Measurements from ENCODE around the gene NKAIN1. TPM values are rescaled to one million over a fixed set of nuclear protein-coding genes. Genes with fewer than 3 reads are reported as not detected.

The NKAIN1 gene
- total and polyA plus RNA-seq, 2 experiments from 2014 or later, result 14.7 to 56.7 TPM

GRCh38 chr1:31243501-31244286 lies 4.0 kb upstream of the NKAIN1 start:
- peaks cover 4% of the 10 kb centered on the region; the same call in 1 of the 2 replicates for H3F3A ChIP-seq (replicated peaks; ENCODE audit: low read depth)
- TF ChIP-seq, protein P1, sequence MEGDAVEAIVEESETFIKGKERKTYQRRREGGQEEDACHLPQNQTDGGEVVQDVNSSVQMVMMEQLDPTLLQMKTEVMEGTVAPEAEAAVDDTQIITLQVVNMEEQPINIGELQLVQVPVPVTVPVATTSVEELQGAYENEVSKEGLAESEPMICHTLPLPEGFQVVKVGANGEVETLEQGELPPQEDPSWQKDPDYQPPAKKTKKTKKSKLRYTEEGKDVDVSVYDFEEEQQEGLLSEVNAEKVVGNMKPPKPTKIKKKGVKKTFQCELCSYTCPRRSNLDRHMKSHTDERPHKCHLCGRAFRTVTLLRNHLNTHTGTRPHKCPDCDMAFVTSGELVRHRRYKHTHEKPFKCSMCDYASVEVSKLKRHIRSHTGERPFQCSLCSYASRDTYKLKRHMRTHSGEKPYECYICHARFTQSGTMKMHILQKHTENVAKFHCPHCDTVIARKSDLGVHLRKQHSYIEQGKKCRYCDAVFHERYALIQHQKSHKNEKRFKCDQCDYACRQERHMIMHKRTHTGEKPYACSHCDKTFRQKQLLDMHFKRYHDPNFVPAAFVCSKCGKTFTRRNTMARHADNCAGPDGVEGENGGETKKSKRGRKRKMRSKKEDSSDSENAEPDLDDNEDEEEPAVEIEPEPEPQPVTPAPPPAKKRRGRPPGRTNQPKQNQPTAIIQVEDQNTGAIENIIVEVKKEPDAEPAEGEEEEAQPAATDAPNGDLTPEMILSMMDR (conservative IDR thresholded peaks at IDR 0.05; ENCODE audit: low read depth in 2 of 2), result no peak
- no peak for TF ChIP-seq ETS1 (IDR thresholded peaks at IDR 0.05)
- no peak for TF ChIP-seq CREB1 (CRISPR knock-in tag; IDR thresholded peaks at IDR 0.05; ENCODE audit: low read depth)
- TF ChIP-seq, protein P2, sequence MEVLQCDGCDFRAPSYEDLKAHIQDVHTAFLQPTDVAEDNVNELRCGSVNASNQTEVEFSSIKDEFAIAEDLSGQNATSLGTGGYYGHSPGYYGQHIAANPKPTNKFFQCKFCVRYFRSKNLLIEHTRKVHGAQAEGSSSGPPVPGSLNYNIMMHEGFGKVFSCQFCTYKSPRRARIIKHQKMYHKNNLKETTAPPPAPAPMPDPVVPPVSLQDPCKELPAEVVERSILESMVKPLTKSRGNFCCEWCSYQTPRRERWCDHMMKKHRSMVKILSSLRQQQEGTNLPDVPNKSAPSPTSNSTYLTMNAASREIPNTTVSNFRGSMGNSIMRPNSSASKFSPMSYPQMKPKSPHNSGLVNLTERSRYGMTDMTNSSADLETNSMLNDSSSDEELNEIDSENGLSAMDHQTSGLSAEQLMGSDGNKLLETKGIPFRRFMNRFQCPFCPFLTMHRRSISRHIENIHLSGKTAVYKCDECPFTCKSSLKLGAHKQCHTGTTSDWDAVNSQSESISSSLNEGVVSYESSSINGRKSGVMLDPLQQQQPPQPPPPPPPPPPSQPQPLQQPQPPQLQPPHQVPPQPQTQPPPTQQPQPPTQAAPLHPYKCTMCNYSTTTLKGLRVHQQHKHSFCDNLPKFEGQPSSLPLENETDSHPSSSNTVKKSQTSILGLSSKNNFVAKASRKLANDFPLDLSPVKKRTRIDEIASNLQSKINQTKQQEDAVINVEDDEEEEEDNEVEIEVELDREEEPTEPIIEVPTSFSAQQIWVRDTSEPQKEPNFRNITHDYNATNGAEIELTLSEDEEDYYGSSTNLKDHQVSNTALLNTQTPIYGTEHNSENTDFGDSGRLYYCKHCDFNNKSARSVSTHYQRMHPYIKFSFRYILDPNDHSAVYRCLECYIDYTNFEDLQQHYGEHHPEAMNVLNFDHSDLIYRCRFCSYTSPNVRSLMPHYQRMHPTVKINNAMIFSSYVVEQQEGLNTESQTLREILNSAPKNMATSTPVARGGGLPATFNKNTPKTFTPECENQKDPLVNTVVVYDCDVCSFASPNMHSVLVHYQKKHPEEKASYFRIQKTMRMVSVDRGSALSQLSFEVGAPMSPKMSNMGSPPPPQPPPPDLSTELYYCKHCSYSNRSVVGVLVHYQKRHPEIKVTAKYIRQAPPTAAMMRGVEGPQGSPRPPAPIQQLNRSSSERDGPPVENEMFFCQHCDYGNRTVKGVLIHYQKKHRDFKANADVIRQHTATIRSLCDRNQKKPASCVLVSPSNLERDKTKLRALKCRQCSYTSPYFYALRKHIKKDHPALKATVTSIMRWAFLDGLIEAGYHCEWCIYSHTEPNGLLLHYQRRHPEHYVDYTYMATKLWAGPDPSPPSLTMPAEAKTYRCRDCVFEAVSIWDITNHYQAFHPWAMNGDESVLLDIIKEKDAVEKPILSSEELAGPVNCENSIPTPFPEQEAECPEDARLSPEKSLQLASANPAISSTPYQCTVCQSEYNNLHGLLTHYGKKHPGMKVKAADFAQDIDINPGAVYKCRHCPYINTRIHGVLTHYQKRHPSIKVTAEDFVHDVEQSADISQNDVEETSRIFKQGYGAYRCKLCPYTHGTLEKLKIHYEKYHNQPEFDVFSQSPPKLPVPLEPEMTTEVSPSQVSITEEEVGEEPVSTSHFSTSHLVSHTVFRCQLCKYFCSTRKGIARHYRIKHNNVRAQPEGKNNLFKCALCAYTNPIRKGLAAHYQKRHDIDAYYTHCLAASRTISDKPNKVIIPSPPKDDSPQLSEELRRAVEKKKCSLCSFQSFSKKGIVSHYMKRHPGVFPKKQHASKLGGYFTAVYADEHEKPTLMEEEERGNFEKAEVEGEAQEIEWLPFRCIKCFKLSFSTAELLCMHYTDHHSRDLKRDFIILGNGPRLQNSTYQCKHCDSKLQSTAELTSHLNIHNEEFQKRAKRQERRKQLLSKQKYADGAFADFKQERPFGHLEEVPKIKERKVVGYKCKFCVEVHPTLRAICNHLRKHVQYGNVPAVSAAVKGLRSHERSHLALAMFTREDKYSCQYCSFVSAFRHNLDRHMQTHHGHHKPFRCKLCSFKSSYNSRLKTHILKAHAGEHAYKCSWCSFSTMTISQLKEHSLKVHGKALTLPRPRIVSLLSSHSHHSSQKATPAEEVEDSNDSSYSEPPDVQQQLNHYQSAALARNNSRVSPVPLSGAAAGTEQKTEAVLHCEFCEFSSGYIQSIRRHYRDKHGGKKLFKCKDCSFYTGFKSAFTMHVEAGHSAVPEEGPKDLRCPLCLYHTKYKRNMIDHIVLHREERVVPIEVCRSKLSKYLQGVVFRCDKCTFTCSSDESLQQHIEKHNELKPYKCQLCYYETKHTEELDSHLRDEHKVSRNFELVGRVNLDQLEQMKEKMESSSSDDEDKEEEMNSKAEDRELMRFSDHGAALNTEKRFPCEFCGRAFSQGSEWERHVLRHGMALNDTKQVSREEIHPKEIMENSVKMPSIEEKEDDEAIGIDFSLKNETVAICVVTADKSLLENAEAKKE (CRISPR knock-in tag; IDR thresholded peaks at IDR 0.05), result no peak
- no peak for TF ChIP-seq NANOG (IDR thresholded peaks at IDR 0.05; ENCODE audit: borderline replicate concordance)
- no peak for TF ChIP-seq POLR2AphosphoS5 (IDR thresholded peaks at IDR 0.05; ENCODE audit: low read depth)
- no peak for TF ChIP-seq EZH2 (IDR thresholded peaks at IDR 0.05; ENCODE audit: low read depth, unreplicated experiment)
- no peak for TF ChIP-seq EZH2phosphoT487 (IDR thresholded peaks at IDR 0.05; ENCODE audit: unreplicated experiment)
- no peak for TF ChIP-seq ZNF331 (CRISPR knock-in tag; IDR thresholded peaks at IDR 0.05; ENCODE audit: low read depth)
- TF ChIP-seq ZNF114 (CRISPR knock-in tag; IDR thresholded peaks at IDR 0.05), result no peak
- no peak for TF ChIP-seq STAT1 (IDR thresholded peaks at IDR 0.05; ENCODE audit: unreplicated experiment)
- TF ChIP-seq, protein P3, sequence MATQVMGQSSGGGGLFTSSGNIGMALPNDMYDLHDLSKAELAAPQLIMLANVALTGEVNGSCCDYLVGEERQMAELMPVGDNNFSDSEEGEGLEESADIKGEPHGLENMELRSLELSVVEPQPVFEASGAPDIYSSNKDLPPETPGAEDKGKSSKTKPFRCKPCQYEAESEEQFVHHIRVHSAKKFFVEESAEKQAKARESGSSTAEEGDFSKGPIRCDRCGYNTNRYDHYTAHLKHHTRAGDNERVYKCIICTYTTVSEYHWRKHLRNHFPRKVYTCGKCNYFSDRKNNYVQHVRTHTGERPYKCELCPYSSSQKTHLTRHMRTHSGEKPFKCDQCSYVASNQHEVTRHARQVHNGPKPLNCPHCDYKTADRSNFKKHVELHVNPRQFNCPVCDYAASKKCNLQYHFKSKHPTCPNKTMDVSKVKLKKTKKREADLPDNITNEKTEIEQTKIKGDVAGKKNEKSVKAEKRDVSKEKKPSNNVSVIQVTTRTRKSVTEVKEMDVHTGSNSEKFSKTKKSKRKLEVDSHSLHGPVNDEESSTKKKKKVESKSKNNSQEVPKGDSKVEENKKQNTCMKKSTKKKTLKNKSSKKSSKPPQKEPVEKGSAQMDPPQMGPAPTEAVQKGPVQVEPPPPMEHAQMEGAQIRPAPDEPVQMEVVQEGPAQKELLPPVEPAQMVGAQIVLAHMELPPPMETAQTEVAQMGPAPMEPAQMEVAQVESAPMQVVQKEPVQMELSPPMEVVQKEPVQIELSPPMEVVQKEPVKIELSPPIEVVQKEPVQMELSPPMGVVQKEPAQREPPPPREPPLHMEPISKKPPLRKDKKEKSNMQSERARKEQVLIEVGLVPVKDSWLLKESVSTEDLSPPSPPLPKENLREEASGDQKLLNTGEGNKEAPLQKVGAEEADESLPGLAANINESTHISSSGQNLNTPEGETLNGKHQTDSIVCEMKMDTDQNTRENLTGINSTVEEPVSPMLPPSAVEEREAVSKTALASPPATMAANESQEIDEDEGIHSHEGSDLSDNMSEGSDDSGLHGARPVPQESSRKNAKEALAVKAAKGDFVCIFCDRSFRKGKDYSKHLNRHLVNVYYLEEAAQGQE (IDR thresholded peaks at IDR 0.05; ENCODE audit: unreplicated experiment), result no peak
- TF ChIP-seq JUNB (IDR thresholded peaks at IDR 0.05; ENCODE audit: unreplicated experiment), result no peak
- 0 out of 2 replicates have a peak overlapping the region, but pooled peaks have one; percentile 7 for H2AFZ ChIP-seq
- no peak overlapping the region for H3K27ac ChIP-seq (ENCODE audit: low read depth)
- H3K9me2 ChIP-seq (ENCODE audit: insufficient read depth), result no peaks in the 10 kb centered on the region
- H3K27me3 Mint-ChIP-seq (ENCODE audit: insufficient read depth, low read depth, poor library complexity), result peaks cover 19% of the 10 kb centered on the region
- H4K20me1 ChIP-seq (replicated peaks; ENCODE audit: insufficient read depth), result no peaks in the 10 kb centered on the region
- H3K27me3 ChIP-seq (ENCODE audit: insufficient read depth), result peaks cover 16% of the 10 kb centered on the region
- no peak overlapping the region for H3K4me3 ChIP-seq
- H3K36me3 Mint-ChIP-seq (ENCODE audit: low read depth), result peaks cover 3% of the 10 kb centered on the region; the same call in 1 of the 3 replicates
- peaks cover 10% of the 10 kb centered on the region; the same call in 1 of the 2 replicates for H3K4me1 ChIP-seq (ENCODE audit: insufficient read depth)
- H3K36me3 ChIP-seq (ENCODE audit: insufficient read depth), result no peaks in the 10 kb centered on the region
- no peak overlapping the region for H3K4me3 Mint-ChIP-seq
- ATAC-seq (no peak), DNase-seq (ENCODE audit: low spot score) (no peak)
- no peak overlapping the region for H3K27ac Mint-ChIP-seq
- peaks cover 12% of the 10 kb centered on the region for H3K4me1 Mint-ChIP-seq
- H3K79me2 ChIP-seq (replicated peaks; ENCODE audit: insufficient read depth), result peaks cover 2% of the 10 kb centered on the region; the same call in 1 of the 2 replicates
- no peak overlapping the region for H3K4me2 ChIP-seq
- peaks cover 3% of the 10 kb centered on the region; the same call in 1 of the 3 replicates for H3K9me3 Mint-ChIP-seq

Measured in GM23338 (cell line).